Psoas muscle (tissue), 8 donors: ENCODE measurements around the gene ICAM4. TPM values are rescaled to one million over a fixed set of nuclear protein-coding genes. Genes with fewer than 3 reads are reported as not detected.

ENCODE experiments used
- ATAC-seq, 4 donors: fragments of 200-7000 bp; cut with Tn5 transposase; one replicate each; pipeline ENCODE4 v1.9.1; 2020; ENCODE audit warnings: moderate library complexity in 3 of 4, mild to moderate bottlenecking in 2 of 4
- DNase-seq, 2 donors: peaks; one replicate each; pipeline ENCODE4 v3.0.0-alpha.2; 2020
- H3K27ac ChIP-seq: fragments of 200-600 bp; one replicate; pipeline ENCODE4 v1.8.0; 2022
- H3K27me3 ChIP-seq, 3 donors: fragments of 200-600 bp in 1 of 3; one replicate each; pipeline versions ENCODE4 v1.6.1 to v1.8.0; 2013 to 2022; ENCODE audit warnings: low read length in 2 of 3, mild to moderate bottlenecking in 2 of 3, moderate library complexity in 1 of 3; ENCODE audit not compliant: insufficient read depth in 3 of 3
- H3K36me3 ChIP-seq, 2 donors: fragments of 200-600 bp in 1 of 2; one replicate each; pipeline versions ENCODE4 v1.6.1 to v1.8.0; 2013 to 2022; ENCODE audit warnings: low read depth in 1 of 2, mild to moderate bottlenecking in 1 of 2, moderate library complexity in 1 of 2; ENCODE audit not compliant: insufficient read depth in 1 of 2
- H3K4me1 ChIP-seq: fragments of 200-600 bp; one replicate; pipeline ENCODE4 v1.8.0; 2022
- H3K4me3 ChIP-seq: fragments of 200-600 bp; one replicate; pipeline ENCODE4 v1.8.0; 2022; ENCODE audit warnings: mild to moderate bottlenecking
- H3K9me3 ChIP-seq: fragments of 200-600 bp; one replicate; pipeline ENCODE4 v1.8.0; 2022
- WGBS, 3 donors: extraction: QIAGEN DNeasy Blood & Tissue Kit; methylation state at CpG; one replicate each; pipeline versions ENCODE4 v1.1.6 to v1.1.7; 2013; 5-methylcytosine and 5-hydroxymethylcytosine counted together
- intact Hi-C, 2 donors: fragments of 100-400 bp; cut with DNase I; formaldehyde crosslinking; loops; one replicate each; pipeline versions ENCODE4 v1.11.0 to v1.14.2; 2022
- polyA plus RNA-seq, 3 donors: library from polyadenylated mRNA; stranded (reverse); fragments of 200-250 nt; gene quantifications; one replicate each; pipeline ENCODE4 v1.2.3, GENCODE V29; 2013
- total RNA-seq, 4 donors: library from RNA; stranded (reverse); fragmentation: NEBNext Ultra II Directional in 2 of 4; extraction: Animal tissue kit (Norgen Biotek cat#: 25700) in 2 of 4; gene quantifications; one replicate each; pipeline versions ENCODE4 v1.2.1 to v1.2.4, GENCODE V29; 2021 to 2023
- TF ChIP-seq, protein P1 (sequence below): fragments of 200-600 bp; IDR thresholded peaks from one replicate; pipeline ENCODE4 v1.8.0; 2022; ENCODE audit warnings: antibody characterized with exemption
- donor health status: healthy with polysubstance abuse.
- donor health status: DM: no; HTN: no; CAD: no; lungs with moderate emphysema.
- donor health status: Bipolar disorder and iron deficiency.
- donor health status: healthy.
- donor health status: DM: yes; HTN: yes; CAD: no.
- donor health status: DM: no; HTN: no; CAD: no.
- donor health status: DM: no; HTN: no; CAD: no.
- donor health status: DM: yes; HTN: yes; CAD: no.

Gene ICAM4
- total and polyA plus RNA-seq, 7 donors, result 0.04 to 0.47 (median 0.18) TPM; not detected in 4

DNA sequence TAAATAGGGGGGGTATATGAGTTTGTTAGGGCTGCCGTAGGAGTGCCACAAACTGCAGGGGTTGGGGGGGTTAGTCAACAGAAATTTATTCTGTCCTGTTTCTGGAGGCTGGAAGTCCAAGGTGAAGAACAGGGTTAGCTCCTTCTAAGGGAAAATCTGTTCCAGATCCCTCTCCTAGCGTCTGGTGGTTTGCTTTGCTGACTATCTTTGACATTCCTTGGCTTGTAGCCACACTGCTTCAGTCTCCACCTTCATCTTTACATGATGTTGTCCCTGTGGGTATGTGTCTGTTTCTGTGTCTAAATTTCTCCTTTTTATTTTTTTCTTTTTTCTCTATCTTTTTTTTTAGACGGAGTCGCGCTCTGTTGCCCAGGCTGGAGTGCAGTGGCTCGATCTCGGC lies 24.0 kb upstream of the ICAM4 start:
- ATAC-seq (no peak), DNase-seq (no peak)
- Histone ChIP-seq H3K27me3 (no peaks in the 10 kb centered on the region), H3K4me3 (no peak overlapping the region), H3K36me3 (peaks cover 0 to 22% of the 10 kb centered on the region in 2 donors), H3K4me1 (no peaks in the 10 kb centered on the region), H3K9me3 (no peaks in the 10 kb centered on the region), H3K27ac (no peak overlapping the region)
- TF ChIP-seq, protein P1, sequence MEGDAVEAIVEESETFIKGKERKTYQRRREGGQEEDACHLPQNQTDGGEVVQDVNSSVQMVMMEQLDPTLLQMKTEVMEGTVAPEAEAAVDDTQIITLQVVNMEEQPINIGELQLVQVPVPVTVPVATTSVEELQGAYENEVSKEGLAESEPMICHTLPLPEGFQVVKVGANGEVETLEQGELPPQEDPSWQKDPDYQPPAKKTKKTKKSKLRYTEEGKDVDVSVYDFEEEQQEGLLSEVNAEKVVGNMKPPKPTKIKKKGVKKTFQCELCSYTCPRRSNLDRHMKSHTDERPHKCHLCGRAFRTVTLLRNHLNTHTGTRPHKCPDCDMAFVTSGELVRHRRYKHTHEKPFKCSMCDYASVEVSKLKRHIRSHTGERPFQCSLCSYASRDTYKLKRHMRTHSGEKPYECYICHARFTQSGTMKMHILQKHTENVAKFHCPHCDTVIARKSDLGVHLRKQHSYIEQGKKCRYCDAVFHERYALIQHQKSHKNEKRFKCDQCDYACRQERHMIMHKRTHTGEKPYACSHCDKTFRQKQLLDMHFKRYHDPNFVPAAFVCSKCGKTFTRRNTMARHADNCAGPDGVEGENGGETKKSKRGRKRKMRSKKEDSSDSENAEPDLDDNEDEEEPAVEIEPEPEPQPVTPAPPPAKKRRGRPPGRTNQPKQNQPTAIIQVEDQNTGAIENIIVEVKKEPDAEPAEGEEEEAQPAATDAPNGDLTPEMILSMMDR, result no peak
- intact Hi-C loops, result no loop called here
- WGBS, 3 donors, result 72 to 76% (median 76%) methylated on average over 7 of the region's 7 CpGs

DNA sequence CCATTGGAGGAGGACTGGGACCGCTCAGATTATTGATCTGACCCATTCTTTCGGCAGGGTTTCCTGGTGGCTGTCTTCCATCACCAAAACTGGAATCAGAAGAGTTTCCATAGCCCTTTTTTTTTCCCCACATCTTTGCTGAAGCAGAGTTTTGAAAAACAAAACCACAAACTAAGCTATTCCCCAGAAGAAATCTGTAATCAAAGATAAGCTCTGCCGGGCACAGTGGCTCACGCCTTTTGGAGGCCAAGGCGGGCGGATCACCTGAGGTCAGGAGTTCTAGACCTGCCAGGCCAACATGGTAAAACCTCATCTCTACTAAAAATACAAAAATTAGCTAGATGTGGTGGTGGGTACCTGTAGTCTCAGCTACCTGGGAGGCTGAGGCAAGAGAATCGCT lies 20.0 kb upstream of the ICAM4 start:
- Histone ChIP-seq H3K9me3 (no peaks in the 10 kb centered on the region), H3K4me3 (no peak overlapping the region), H3K4me1 (peaks cover 16% of the 10 kb centered on the region), H3K27me3 (peaks cover 0 to 22% (median 1%) of the 10 kb centered on the region in 3 donors), H3K36me3 (no peaks in the 10 kb centered on the region), H3K27ac (no peak overlapping the region)
- no peak for DNase-seq
- intact Hi-C loops, result no loop called here
- ATAC-seq, result no peak
- 85 to 87% (median 85%) methylated on average over 7 of the region's 7 CpGs for WGBS, 3 donors
- TF ChIP-seq, protein P1, result no peak

DNA sequence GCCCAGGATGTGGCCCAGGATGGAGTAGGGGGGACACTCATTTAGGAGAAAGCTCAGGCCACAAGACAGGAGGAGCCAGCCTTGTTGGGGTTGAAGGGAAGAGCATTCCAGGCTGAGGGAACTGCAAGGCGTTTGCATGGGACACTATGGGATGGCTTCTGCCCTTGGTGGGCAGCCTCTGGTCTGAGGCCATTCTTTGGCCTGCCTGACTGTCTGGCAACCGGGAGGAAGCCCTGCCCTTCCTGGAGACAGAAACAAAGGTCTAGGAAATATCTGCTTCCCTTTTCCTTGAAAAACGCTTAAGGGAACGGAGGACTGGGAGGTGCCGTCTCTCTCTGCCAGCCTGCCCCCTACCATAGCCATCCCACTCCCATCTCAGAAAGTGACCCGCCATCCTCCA lies 18.7 kb upstream of the ICAM4 start:
- DNase-seq (no peak), ATAC-seq (no peak)
- no peak overlapping the region for H3K4me3 ChIP-seq
- peak overlapping the region; percentile 60 for H3K27ac ChIP-seq
- peaks cover 0 to 22% (median 1%) of the 10 kb centered on the region in 3 donors for H3K27me3 ChIP-seq
- peaks cover 16% of the 10 kb centered on the region for H3K4me1 ChIP-seq
- intact Hi-C loops, result loop anchor here in 1 of 2 donors (2.0 kb wide), 1 partner anchor 121 kb away; no protein-coding TSS in a partner anchor
- TF ChIP-seq, protein P1, result no peak
- H3K36me3 ChIP-seq, result no peaks in the 10 kb centered on the region
- no peaks in the 10 kb centered on the region for H3K9me3 ChIP-seq
- 52 to 70% (median 63%) methylated on average over 5 to 6 of the region's 6 CpGs for WGBS, 3 donors

DNA sequence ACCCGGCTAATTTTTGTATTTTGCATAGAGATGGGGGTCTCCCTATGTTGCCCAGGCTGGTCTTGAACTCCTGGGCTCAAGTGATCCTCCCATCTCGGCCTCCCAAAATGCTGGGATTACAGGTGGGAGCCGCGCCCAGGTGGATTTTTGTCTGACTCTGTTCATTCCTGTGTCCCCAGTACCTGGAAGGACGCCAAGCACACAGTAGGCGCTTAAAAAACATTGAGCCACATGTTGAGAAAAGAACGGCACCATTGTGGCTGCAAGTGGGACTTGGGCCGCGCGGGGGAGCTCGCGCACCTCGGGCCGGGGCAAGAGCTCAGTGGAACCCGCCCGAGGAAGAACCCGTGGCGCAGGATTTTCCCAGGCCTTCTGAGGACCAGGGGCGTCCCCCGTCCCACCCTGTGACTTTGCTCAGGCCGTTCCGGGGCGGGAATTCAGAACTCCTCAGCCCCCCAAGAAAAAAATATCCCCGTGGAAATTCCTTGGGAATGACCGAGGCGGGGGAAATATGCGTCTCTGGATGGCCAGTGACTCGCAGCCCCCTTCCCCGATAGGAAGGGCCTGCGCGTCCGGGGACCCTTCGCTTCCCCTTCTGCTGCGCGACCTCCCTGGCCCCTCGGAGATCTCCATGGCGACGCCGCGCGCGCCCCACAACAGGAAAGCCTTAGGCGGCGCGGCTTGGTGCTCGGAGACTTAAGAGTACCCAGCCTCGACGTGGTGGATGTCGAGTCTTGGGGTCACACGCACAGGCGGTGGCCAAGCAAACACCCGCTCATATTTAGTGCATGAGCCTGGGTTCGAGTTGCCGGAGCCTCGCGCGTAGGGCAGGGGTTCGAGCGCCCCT lies 17.2 kb upstream of the ICAM4 start:
- intact Hi-C loops, result loop anchor here (1.0 to 5.0 kb wide), 3 partner anchors 63 to 121 kb away; partner anchors contain the start of gene RAVER1 (in 1 of the 2)
- peaks cover 16% of the 10 kb centered on the region for H3K4me1 ChIP-seq
- H3K27ac ChIP-seq, result peak overlapping the region; percentile 72
- peak overlapping the region; percentile 66 for H3K4me3 ChIP-seq
- TF ChIP-seq, protein P1, result peak; percentile 90
- no peaks in the 10 kb centered on the region for H3K9me3 ChIP-seq
- 4 to 6% (median 6%) methylated on average over 51 to 59 of the region's 59 CpGs for WGBS, 3 donors
- ATAC-seq, result peak; percentile 75 to 89 (median 82)
- H3K36me3 ChIP-seq, result no peaks in the 10 kb centered on the region
- H3K27me3 ChIP-seq, result peaks cover 0 to 22% (median 1%) of the 10 kb centered on the region in 3 donors
- DNase-seq, result peak; percentile 86 to 90
